Measurements from ENCODE around the gene FSTL5. TPM values are rescaled to one million over a fixed set of nuclear protein-coding genes. Genes with fewer than 3 reads are reported as not detected.

Gene FSTL5
- total and polyA plus RNA-seq, 10 of the 15 experiments (the other 5 are each of a cell fraction or from before 2014, with no cell fraction given): 0.04 to 2.4 (median 0.08) TPM; not detected in 4

DNA sequence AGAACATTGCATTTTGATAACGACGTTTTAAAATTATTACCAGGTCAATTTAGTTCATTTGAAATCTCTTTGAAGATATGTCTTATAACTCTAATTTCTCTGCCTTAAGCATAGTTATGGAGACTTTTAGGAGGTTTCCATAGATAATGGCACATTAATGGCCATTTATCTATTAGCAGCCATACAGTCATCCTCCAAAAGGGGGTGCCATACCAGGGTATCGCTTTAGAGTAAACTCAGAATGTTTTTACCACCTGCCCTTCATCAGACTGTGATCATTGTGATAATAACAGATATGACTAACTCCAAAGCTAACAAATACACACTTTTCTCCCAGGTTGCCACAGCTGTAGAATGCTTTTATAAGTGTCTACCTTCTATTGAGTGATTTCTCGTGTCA, 461.5 kb downstream of the FSTL5 start:
- FAIRE-seq (no peak), DNase-seq (ENCODE audit: low read depth, low spot score) (no peak), ATAC-seq (peak; percentile 43)
- TF ChIP-seq SREBF1 (IDR thresholded peaks at IDR 0.05; ENCODE audit: low read length) (no peak), EGR1 (IDR thresholded peaks at IDR 0.05; ENCODE audit: borderline replicate concordance in 1 of 2, low read depth in 2 of 2, low read length in 2 of 2) (no peak)
- TF ChIP-seq, protein P1, sequence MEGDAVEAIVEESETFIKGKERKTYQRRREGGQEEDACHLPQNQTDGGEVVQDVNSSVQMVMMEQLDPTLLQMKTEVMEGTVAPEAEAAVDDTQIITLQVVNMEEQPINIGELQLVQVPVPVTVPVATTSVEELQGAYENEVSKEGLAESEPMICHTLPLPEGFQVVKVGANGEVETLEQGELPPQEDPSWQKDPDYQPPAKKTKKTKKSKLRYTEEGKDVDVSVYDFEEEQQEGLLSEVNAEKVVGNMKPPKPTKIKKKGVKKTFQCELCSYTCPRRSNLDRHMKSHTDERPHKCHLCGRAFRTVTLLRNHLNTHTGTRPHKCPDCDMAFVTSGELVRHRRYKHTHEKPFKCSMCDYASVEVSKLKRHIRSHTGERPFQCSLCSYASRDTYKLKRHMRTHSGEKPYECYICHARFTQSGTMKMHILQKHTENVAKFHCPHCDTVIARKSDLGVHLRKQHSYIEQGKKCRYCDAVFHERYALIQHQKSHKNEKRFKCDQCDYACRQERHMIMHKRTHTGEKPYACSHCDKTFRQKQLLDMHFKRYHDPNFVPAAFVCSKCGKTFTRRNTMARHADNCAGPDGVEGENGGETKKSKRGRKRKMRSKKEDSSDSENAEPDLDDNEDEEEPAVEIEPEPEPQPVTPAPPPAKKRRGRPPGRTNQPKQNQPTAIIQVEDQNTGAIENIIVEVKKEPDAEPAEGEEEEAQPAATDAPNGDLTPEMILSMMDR (IDR thresholded peaks at IDR 0.05 in 2 of 3, conservative IDR thresholded peaks at IDR 0.05 in 1 of 3; ENCODE audit: control insufficient read depth in 2 of 3, extremely low read depth in 1 of 3, insufficient read depth in 1 of 3, low read depth in 3 of 3, low read length in 3 of 3): peak in 2 of 3 experiments; percentile 17 to 34; a peak in 2 of 6 replicates
- ChIA-PET RAD21 (ENCODE audit: unreplicated experiment) (no interaction called here), SMC1A (ENCODE audit: uncharacterized antibody, unreplicated experiment) (interaction anchor here (1.3 to 3.5 kb wide), 3 partner anchors 11 to 250 kb away, joined by 4 to 16 read pairs (median 4); no protein-coding TSS in a partner anchor), POLR2A (no interaction called here), CTCF (no interaction called here)
- intact Hi-C loops (cut with micrococcal nuclease; ENCODE audit: unreplicated experiment): no loop called here
- Histone ChIP-seq H3K9ac (ENCODE audit: control insufficient read depth, insufficient read depth, low read length) (no peak overlapping the region), H2AFZ (ENCODE audit: control insufficient read depth, low read depth, low read length) (no peak overlapping the region), H3K27ac (ENCODE audit: control insufficient read depth, insufficient read depth) (no peak overlapping the region), H3K79me2 (ENCODE audit: control insufficient read depth, insufficient read depth, low read length) (no peaks in the 10 kb centered on the region), H3K4me3 (no peak overlapping the region), H3K27me3 (replicated peaks in 1 of 2; ENCODE audit: control insufficient read depth in 2 of 2, insufficient read depth in 2 of 2, low read length in 1 of 2) (no peaks in the 10 kb centered on the region), H3K9me3 (replicated peaks; ENCODE audit: control insufficient read depth, insufficient read depth, low read length) (no peaks in the 10 kb centered on the region), H3K4me1 (ENCODE audit: control insufficient read depth, insufficient read depth, low read length) (no peaks in the 10 kb centered on the region), H3K36me3 (ENCODE audit: control insufficient read depth in 2 of 2, insufficient read depth in 2 of 2, low read length in 1 of 2) (no peaks in the 10 kb centered on the region), H4K20me1 (ENCODE audit: control insufficient read depth, insufficient read depth) (no peaks in the 10 kb centered on the region), H3K4me2 (ENCODE audit: control insufficient read depth, insufficient read depth) (no peak overlapping the region)
- BruUV-seq (replicated peaks): no TSS peak
- WGBS (ENCODE audit: insufficient coverage, insufficient replicate concordance, low lambda C conversion rate, missing lambda C conversion rate): 44% methylated on average over 4 of the region's 4 CpGs
- in situ Hi-C loops (cut with MboI): no loop called here

GRCh38 chr4:161696944-161697343, 466.9 kb downstream of the FSTL5 start:
- no peak overlapping the region for H3K4me3 ChIP-seq
- in situ Hi-C loops (cut with MboI): no loop called here
- H3K9ac ChIP-seq (ENCODE audit: control insufficient read depth, insufficient read depth, low read length): no peak overlapping the region
- H4K20me1 ChIP-seq (ENCODE audit: control insufficient read depth, insufficient read depth): no peaks in the 10 kb centered on the region
- no peaks in the 10 kb centered on the region for H3K79me2 ChIP-seq (ENCODE audit: control insufficient read depth, insufficient read depth, low read length)
- TF ChIP-seq MEF2A (IDR thresholded peaks at IDR 0.05; ENCODE audit: insufficient read depth, low read depth, low read length): no peak
- BruUV-seq (replicated peaks): no TSS peak
- H3K27ac ChIP-seq (ENCODE audit: control insufficient read depth, insufficient read depth): no peak overlapping the region
- no peaks in the 10 kb centered on the region for H3K27me3 ChIP-seq (replicated peaks in 1 of 2; ENCODE audit: control insufficient read depth in 2 of 2, insufficient read depth in 2 of 2, low read length in 1 of 2)
- RAD21 ChIA-PET (ENCODE audit: unreplicated experiment): no interaction called here
- H3K36me3 ChIP-seq (ENCODE audit: control insufficient read depth in 2 of 2, insufficient read depth in 2 of 2, low read length in 1 of 2): no peaks in the 10 kb centered on the region
- SMC1A ChIA-PET (ENCODE audit: uncharacterized antibody, unreplicated experiment): no interaction called here
- 0% methylated on average over 1 of the region's 1 CpG for WGBS (ENCODE audit: insufficient coverage, insufficient replicate concordance, low lambda C conversion rate, missing lambda C conversion rate)
- ATAC-seq (no peak), DNase-seq (ENCODE audit: low read depth, low spot score) (no peak), FAIRE-seq (no peak)
- intact Hi-C loops (cut with micrococcal nuclease; ENCODE audit: unreplicated experiment): no loop called here
- H3K4me1 ChIP-seq (ENCODE audit: control insufficient read depth, insufficient read depth, low read length): no peaks in the 10 kb centered on the region
- no peak overlapping the region for H3K4me2 ChIP-seq (ENCODE audit: control insufficient read depth, insufficient read depth)
- POLR2A ChIA-PET: no interaction called here
- CTCF ChIA-PET: no interaction called here
- no peak overlapping the region for H2AFZ ChIP-seq (ENCODE audit: control insufficient read depth, low read depth, low read length)
- H3K9me3 ChIP-seq (replicated peaks; ENCODE audit: control insufficient read depth, insufficient read depth, low read length): no peaks in the 10 kb centered on the region

All from GM12878 (cell line).